ENCODE measurements around the gene RGS9BP. TPM values are rescaled to one million over a fixed set of nuclear protein-coding genes. Genes with fewer than 3 reads are reported as not detected.

Gene RGS9BP
- total and polyA plus RNA-seq, 10 of the 15 experiments (the other 5 are each of a cell fraction or from before 2014, with no cell fraction given): 0.01 to 0.10 (median 0.05) TPM; not detected in 6

DNA sequence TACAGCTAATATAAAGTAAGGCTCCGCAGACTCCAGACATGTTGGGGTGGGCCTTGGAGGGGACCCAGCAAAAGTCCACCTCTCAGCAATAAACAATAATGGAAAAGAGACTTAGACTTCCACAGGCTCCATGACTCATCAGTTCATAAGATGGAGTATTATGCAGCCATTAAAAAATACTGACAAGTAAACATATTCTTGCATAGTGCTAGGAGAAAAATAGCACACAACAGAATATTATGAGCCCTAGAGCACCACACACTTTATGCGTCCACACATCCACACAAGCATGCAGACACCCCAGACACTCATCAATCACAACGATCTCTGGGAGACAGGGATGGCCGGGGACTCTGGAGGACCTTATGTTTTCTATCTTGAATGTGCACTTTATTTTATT lies 48.7 kb upstream of the RGS9BP start:
- ChIA-PET SMC1A (ENCODE audit: uncharacterized antibody, unreplicated experiment) (no interaction called here), CTCF (no interaction called here), POLR2A (no interaction called here), RAD21 (ENCODE audit: unreplicated experiment) (no interaction called here)
- intact Hi-C loops (cut with micrococcal nuclease; ENCODE audit: unreplicated experiment) (no loop called here), in situ Hi-C loops (cut with MboI) (no loop called here)
- no peaks in the 10 kb centered on the region for H3K4me1 ChIP-seq (ENCODE audit: control insufficient read depth, insufficient read depth, low read length)
- H3K4me2 ChIP-seq (ENCODE audit: control insufficient read depth, insufficient read depth): no peak overlapping the region
- H3K27ac ChIP-seq (ENCODE audit: control insufficient read depth, insufficient read depth): no peak overlapping the region
- no peak for ATAC-seq
- no peak for FAIRE-seq
- BruUV-seq (replicated peaks): no TSS peak
- no peaks in the 10 kb centered on the region for H4K20me1 ChIP-seq (ENCODE audit: control insufficient read depth, insufficient read depth)
- H3K9me3 ChIP-seq (replicated peaks; ENCODE audit: control insufficient read depth, insufficient read depth, low read length): no peaks in the 10 kb centered on the region
- no peak overlapping the region for H3K9ac ChIP-seq (ENCODE audit: control insufficient read depth, insufficient read depth, low read length)
- H3K27me3 ChIP-seq (replicated peaks in 1 of 2; ENCODE audit: control insufficient read depth in 2 of 2, insufficient read depth in 2 of 2, low read length in 1 of 2): no peaks in the 10 kb centered on the region
- no peak overlapping the region for H3K4me3 ChIP-seq
- WGBS (ENCODE audit: insufficient coverage, insufficient replicate concordance, low lambda C conversion rate, missing lambda C conversion rate): 98% methylated on average over 4 of the region's 4 CpGs
- TF ChIP-seq HDAC6 (IDR thresholded peaks at IDR 0.05; ENCODE audit: unreplicated experiment): no peak
- TF ChIP-seq RELA (IDR thresholded peaks at IDR 0.05; ENCODE audit: borderline replicate concordance, partially characterized antibody): no peak
- TF ChIP-seq ZNF384 (IDR thresholded peaks at IDR 0.05; ENCODE audit: borderline replicate concordance, low read depth, low read length): no peak
- TF ChIP-seq SUZ12 (IDR thresholded peaks at IDR 0.05; ENCODE audit: unreplicated experiment): no peak
- no peak for TF ChIP-seq IKZF2 (IDR thresholded peaks at IDR 0.05)
- no peak for TF ChIP-seq KAT2A (conservative IDR thresholded peaks at IDR 0.05; ENCODE audit: control insufficient read depth, low read depth, low read length)
- no peak for TF ChIP-seq WRNIP1 (IDR thresholded peaks at IDR 0.05; ENCODE audit: borderline replicate concordance, low read depth, low read length)
- TF ChIP-seq PAX5 (IDR thresholded peaks at IDR 0.05; ENCODE audit: borderline replicate concordance, low read depth, low read length): no peak
- peaks cover 6 to 15% of the 10 kb centered on the region in 2 experiments for H3K36me3 ChIP-seq (ENCODE audit: control insufficient read depth in 2 of 2, insufficient read depth in 2 of 2, low read length in 1 of 2)
- no peak overlapping the region for H2AFZ ChIP-seq (ENCODE audit: control insufficient read depth, low read depth, low read length)
- H3K79me2 ChIP-seq (ENCODE audit: control insufficient read depth, insufficient read depth, low read length): no peaks in the 10 kb centered on the region
- no peak for DNase-seq (ENCODE audit: low read depth, low spot score)

DNA sequence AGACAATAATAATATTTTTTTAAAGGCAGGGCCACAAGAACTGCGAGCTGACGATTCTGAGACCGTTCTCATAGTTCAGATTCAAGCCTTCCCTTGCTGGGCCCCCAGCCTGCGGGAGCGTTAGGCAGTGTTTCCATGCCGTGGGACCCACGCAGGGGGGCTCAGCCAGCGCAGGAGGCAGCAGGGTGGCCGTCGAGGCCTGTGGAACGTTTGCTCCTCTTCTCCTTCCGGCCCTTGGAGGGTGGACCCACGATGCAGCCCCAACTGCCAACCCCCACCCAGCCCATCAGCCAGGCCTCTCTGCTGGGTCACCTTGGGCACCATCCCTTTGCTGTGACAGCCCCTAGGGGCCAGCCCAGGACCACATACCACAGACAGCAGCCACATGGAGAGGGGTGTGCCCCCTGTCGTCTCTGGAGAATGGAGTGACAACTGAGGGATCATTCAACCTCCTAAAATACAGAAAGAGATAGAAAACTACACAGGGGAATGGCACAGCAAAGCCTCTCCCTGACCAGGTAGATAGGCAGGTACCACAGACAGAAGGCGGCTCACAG lies 47.9 kb upstream of the RGS9BP start:
- no peak overlapping the region for H3K4me3 ChIP-seq
- ChIA-PET CTCF (no interaction called here), POLR2A (no interaction called here), SMC1A (ENCODE audit: uncharacterized antibody, unreplicated experiment) (no interaction called here), RAD21 (ENCODE audit: unreplicated experiment) (no interaction called here)
- no peak overlapping the region for H3K9ac ChIP-seq (ENCODE audit: control insufficient read depth, insufficient read depth, low read length)
- WGBS (ENCODE audit: insufficient coverage, insufficient replicate concordance, low lambda C conversion rate, missing lambda C conversion rate): 92% methylated on average over 15 of the region's 15 CpGs
- in situ Hi-C loops (cut with MboI) (no loop called here), intact Hi-C loops (cut with micrococcal nuclease; ENCODE audit: unreplicated experiment) (no loop called here)
- BruUV-seq (replicated peaks): no TSS peak
- no peak overlapping the region for H2AFZ ChIP-seq (ENCODE audit: control insufficient read depth, low read depth, low read length)
- H3K4me2 ChIP-seq (ENCODE audit: control insufficient read depth, insufficient read depth): no peak overlapping the region
- no peak overlapping the region for H3K27ac ChIP-seq (ENCODE audit: control insufficient read depth, insufficient read depth)
- TF ChIP-seq KDM1A (IDR thresholded peaks at IDR 0.05; ENCODE audit: borderline replicate concordance): no peak
- no peak for TF ChIP-seq RFX5 (IDR thresholded peaks at IDR 0.05; ENCODE audit: low read depth, low read length)
- TF ChIP-seq, protein P1, sequence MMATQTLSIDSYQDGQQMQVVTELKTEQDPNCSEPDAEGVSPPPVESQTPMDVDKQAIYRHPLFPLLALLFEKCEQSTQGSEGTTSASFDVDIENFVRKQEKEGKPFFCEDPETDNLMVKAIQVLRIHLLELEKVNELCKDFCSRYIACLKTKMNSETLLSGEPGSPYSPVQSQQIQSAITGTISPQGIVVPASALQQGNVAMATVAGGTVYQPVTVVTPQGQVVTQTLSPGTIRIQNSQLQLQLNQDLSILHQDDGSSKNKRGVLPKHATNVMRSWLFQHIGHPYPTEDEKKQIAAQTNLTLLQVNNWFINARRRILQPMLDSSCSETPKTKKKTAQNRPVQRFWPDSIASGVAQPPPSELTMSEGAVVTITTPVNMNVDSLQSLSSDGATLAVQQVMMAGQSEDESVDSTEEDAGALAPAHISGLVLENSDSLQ (IDR thresholded peaks at IDR 0.05): no peak
- TF ChIP-seq MXI1 (IDR thresholded peaks at IDR 0.05; ENCODE audit: low read depth, low read length): no peak
- TF ChIP-seq FOXM1 (IDR thresholded peaks at IDR 0.05; ENCODE audit: low read depth, low read length): no peak
- TF ChIP-seq NFXL1 (IDR thresholded peaks at IDR 0.05; ENCODE audit: borderline replicate concordance): no peak
- no peak for TF ChIP-seq HDAC2 (IDR thresholded peaks at IDR 0.05)
- TF ChIP-seq, protein P2, sequence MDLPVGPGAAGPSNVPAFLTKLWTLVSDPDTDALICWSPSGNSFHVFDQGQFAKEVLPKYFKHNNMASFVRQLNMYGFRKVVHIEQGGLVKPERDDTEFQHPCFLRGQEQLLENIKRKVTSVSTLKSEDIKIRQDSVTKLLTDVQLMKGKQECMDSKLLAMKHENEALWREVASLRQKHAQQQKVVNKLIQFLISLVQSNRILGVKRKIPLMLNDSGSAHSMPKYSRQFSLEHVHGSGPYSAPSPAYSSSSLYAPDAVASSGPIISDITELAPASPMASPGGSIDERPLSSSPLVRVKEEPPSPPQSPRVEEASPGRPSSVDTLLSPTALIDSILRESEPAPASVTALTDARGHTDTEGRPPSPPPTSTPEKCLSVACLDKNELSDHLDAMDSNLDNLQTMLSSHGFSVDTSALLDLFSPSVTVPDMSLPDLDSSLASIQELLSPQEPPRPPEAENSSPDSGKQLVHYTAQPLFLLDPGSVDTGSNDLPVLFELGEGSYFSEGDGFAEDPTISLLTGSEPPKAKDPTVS (IDR thresholded peaks at IDR 0.05; ENCODE audit: low read depth, low read length): no peak
- H3K36me3 ChIP-seq (ENCODE audit: control insufficient read depth in 2 of 2, insufficient read depth in 2 of 2, low read length in 1 of 2): peaks cover 6 to 12% of the 10 kb centered on the region in 2 experiments
- H3K4me1 ChIP-seq (ENCODE audit: control insufficient read depth, insufficient read depth, low read length): no peaks in the 10 kb centered on the region
- H3K27me3 ChIP-seq (replicated peaks in 1 of 2; ENCODE audit: control insufficient read depth in 2 of 2, insufficient read depth in 2 of 2, low read length in 1 of 2): no peaks in the 10 kb centered on the region
- H3K79me2 ChIP-seq (ENCODE audit: control insufficient read depth, insufficient read depth, low read length): no peaks in the 10 kb centered on the region
- no peak for DNase-seq (ENCODE audit: low read depth, low spot score)
- H4K20me1 ChIP-seq (ENCODE audit: control insufficient read depth, insufficient read depth): no peaks in the 10 kb centered on the region
- ATAC-seq: no peak
- H3K9me3 ChIP-seq (replicated peaks; ENCODE audit: control insufficient read depth, insufficient read depth, low read length): no peaks in the 10 kb centered on the region
- FAIRE-seq: no peak
